Adrenal gland (tissue), 5 donors: ENCODE data around the gene TRIO.

Source experiments
- POLR2A ChIP-seq, 2 donors: fragments of 450-650 bp; IDR thresholded peaks; one replicate each; pipeline ENCODE4 v1.6.1; 2017; ENCODE audit warnings: antibody characterized with exemption in 2 of 2, mild to moderate bottlenecking in 2 of 2, moderate library complexity in 1 of 2
- TF ChIP-seq, protein P1 (sequence below), 6 experiments: fragments of 450-650 bp in 4 of 6; fragments of 200-600 bp in 2 of 6; sonication (generic) in 1 of 6; IDR thresholded peaks; 1 replicate in 5 of 6; 2 replicates in 1 of 6; pipeline versions ENCODE4 v1.5.1 to v1.8.0; 2016 to 2021; ENCODE audit warnings: antibody characterized with exemption in 6 of 6, mild to moderate bottlenecking in 2 of 6, moderate library complexity in 1 of 6
- donor health status: DM: no; HTN: no; CAD: no.

DNA sequence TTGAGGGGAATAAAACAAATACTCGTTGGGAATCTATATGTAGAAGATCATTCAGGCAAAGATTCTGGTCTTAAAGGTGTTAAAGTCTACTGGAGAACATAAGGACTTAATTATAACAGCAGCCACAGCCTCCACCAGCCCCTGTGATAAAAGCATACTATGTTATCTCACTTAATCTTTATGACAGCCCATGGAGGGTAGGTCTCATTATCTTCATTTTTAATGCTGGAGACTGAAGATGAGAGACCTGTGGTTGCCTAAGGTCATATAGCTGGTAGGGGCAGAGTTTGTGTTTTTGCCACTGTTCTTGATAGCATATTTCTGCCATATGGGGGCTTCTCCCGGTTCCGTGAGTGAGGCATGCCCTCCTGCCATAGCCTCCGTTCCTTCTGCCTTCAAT lies 88.7 kb downstream of the TRIO start:
- TF ChIP-seq, protein P1, sequence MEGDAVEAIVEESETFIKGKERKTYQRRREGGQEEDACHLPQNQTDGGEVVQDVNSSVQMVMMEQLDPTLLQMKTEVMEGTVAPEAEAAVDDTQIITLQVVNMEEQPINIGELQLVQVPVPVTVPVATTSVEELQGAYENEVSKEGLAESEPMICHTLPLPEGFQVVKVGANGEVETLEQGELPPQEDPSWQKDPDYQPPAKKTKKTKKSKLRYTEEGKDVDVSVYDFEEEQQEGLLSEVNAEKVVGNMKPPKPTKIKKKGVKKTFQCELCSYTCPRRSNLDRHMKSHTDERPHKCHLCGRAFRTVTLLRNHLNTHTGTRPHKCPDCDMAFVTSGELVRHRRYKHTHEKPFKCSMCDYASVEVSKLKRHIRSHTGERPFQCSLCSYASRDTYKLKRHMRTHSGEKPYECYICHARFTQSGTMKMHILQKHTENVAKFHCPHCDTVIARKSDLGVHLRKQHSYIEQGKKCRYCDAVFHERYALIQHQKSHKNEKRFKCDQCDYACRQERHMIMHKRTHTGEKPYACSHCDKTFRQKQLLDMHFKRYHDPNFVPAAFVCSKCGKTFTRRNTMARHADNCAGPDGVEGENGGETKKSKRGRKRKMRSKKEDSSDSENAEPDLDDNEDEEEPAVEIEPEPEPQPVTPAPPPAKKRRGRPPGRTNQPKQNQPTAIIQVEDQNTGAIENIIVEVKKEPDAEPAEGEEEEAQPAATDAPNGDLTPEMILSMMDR (IDR thresholded peaks at IDR 0.05) = no peak
- TF ChIP-seq POLR2A (IDR thresholded peaks at IDR 0.05) = no peak
